ENCODE data around the gene DCUN1D3. TPM values are rescaled to one million over a fixed set of nuclear protein-coding genes. Genes with fewer than 3 reads are reported as not detected.

The DCUN1D3 gene
- total RNA-seq, 4 donors from 2014 or later: 10.3 to 13.7 (median 11.8) TPM

GRCh38 chr16:20833086-20833485, 67.1 kb downstream of the DCUN1D3 start:
- Histone ChIP-seq H3K27ac (no peak overlapping the region), H3K36me3 (no peaks in the 10 kb centered on the region), H3K27me3 (no peaks in the 10 kb centered on the region), H3K4me3 (replicated peaks in 1 of 3) (no peak overlapping the region), H3K4me1 (no peaks in the 10 kb centered on the region), H3K9me3 (no peaks in the 10 kb centered on the region)
- intact Hi-C loops (cut with DNase I): no loop called here
- TF ChIP-seq CTCF (IDR thresholded peaks at IDR 0.05): no peak
- no peak for TF ChIP-seq POLR2A (IDR thresholded peaks at IDR 0.05)
- no peak for DNase-seq
- WGBS, 2 donors: 90 to 95% methylated on average over 2 of the region's 2 CpGs

- no peaks in the 10 kb centered on the region for H3K36me3 ChIP-seq
- TF ChIP-seq POLR2A (IDR thresholded peaks at IDR 0.05): no peak
- no peak for TF ChIP-seq CTCF (IDR thresholded peaks at IDR 0.05)
- H3K4me3 ChIP-seq (replicated peaks in 1 of 3): no peak overlapping the region
- no peak overlapping the region for H3K27ac ChIP-seq
- WGBS, 2 donors: 94 to 100% methylated on average over 1 of the region's 1 CpG
- H3K9me3 ChIP-seq: no peaks in the 10 kb centered on the region
- intact Hi-C loops (cut with DNase I): no loop called here
- no peaks in the 10 kb centered on the region for H3K4me1 ChIP-seq
- DNase-seq: no peak
- no peaks in the 10 kb centered on the region for H3K27me3 ChIP-seq
Measured at GRCh38 chr16:20830372-20830771, 69.8 kb downstream of the DCUN1D3 start.

GRCh38 chr16:20829536-20829935, 70.6 kb downstream of the DCUN1D3 start:
- H3K9me3 ChIP-seq: no peaks in the 10 kb centered on the region
- no peaks in the 10 kb centered on the region for H3K4me1 ChIP-seq
- no peak overlapping the region for H3K27ac ChIP-seq
- H3K27me3 ChIP-seq: no peaks in the 10 kb centered on the region
- no peak for DNase-seq
- TF ChIP-seq CTCF (IDR thresholded peaks at IDR 0.05): no peak
- TF ChIP-seq POLR2A (IDR thresholded peaks at IDR 0.05): no peak
- H3K36me3 ChIP-seq: no peaks in the 10 kb centered on the region
- WGBS, 2 donors: 91 to 97% methylated on average over 1 of the region's 1 CpG
- intact Hi-C loops (cut with DNase I): no loop called here
- H3K4me3 ChIP-seq (replicated peaks in 1 of 3): no peak overlapping the region

GRCh38 chr16:20826039-20826566, 74.1 kb downstream of the DCUN1D3 start:
- no peaks in the 10 kb centered on the region for H3K27me3 ChIP-seq
- H3K4me1 ChIP-seq: no peaks in the 10 kb centered on the region
- H3K9me3 ChIP-seq: no peaks in the 10 kb centered on the region
- DNase-seq: no peak
- H3K36me3 ChIP-seq: no peaks in the 10 kb centered on the region
- H3K27ac ChIP-seq: no peak overlapping the region
- WGBS, 2 donors: 88 to 96% methylated on average over 3 of the region's 3 CpGs
- intact Hi-C loops (cut with DNase I): no loop called here
- no peak overlapping the region for H3K4me3 ChIP-seq (replicated peaks in 1 of 3)
- no peak for TF ChIP-seq POLR2A (IDR thresholded peaks at IDR 0.05)
- no peak for TF ChIP-seq CTCF (IDR thresholded peaks at IDR 0.05)

- 90 to 91% methylated on average over 3 of the region's 3 CpGs for WGBS, 2 donors
- intact Hi-C loops (cut with DNase I): no loop called here
- H3K9me3 ChIP-seq: no peaks in the 10 kb centered on the region
- no peaks in the 10 kb centered on the region for H3K4me1 ChIP-seq
- H3K4me3 ChIP-seq (replicated peaks in 1 of 3): no peak overlapping the region
- no peak for DNase-seq
- no peaks in the 10 kb centered on the region for H3K36me3 ChIP-seq
- no peak for TF ChIP-seq CTCF (IDR thresholded peaks at IDR 0.05)
- no peak for TF ChIP-seq POLR2A (IDR thresholded peaks at IDR 0.05)
- no peaks in the 10 kb centered on the region for H3K27me3 ChIP-seq
- no peak overlapping the region for H3K27ac ChIP-seq
Measured at GRCh38 chr16:20822521-20823325, 77.4 kb downstream of the DCUN1D3 start.
